Upper lobe of right lung (tissue), 1 donor: ENCODE measurements around the gene SMIM12. TPM values are rescaled to one million over a fixed set of nuclear protein-coding genes. Genes with fewer than 3 reads are reported as not detected.

Experiments
- ATAC-seq: fragments of 200-7000 bp; cut with Tn5 transposase; one replicate; pipeline ENCODE4 v1.9.1; 2020; ENCODE audit warnings: mild to moderate bottlenecking, moderate library complexity
- DNase-seq: peaks from one replicate; pipeline ENCODE4 v3.0.0-alpha.2; 2020
- H3K27ac ChIP-seq: fragments of 200-600 bp; one replicate; pipeline ENCODE4 v1.8.0; 2022
- H3K27me3 ChIP-seq: fragments of 200-600 bp; one replicate; pipeline ENCODE4 v1.8.0; 2022; ENCODE audit warnings: mild to moderate bottlenecking
- H3K36me3 ChIP-seq: fragments of 200-600 bp; one replicate; pipeline ENCODE4 v1.8.0; 2022
- H3K4me1 ChIP-seq: fragments of 200-600 bp; one replicate; pipeline ENCODE4 v1.8.0; 2022
- H3K4me3 ChIP-seq: fragments of 200-600 bp; one replicate; pipeline ENCODE4 v1.8.0; 2022; ENCODE audit warnings: mild to moderate bottlenecking
- H3K9me3 ChIP-seq: fragments of 200-600 bp; one replicate; pipeline ENCODE4 v1.8.0; 2022
- intact Hi-C: fragments of 100-400 bp; cut with DNase I; formaldehyde crosslinking; loops from one replicate; pipeline ENCODE4 v1.11.0; 2022
- total RNA-seq: library from RNA; stranded (reverse); fragmentation: NEBNext Ultra II Directional; extraction: Animal tissue kit (Norgen Biotek cat#: 25700); gene quantifications from one replicate; pipeline ENCODE4 v1.2.1, GENCODE V29; 2021
- TF ChIP-seq, protein P1 (sequence below): fragments of 200-600 bp; IDR thresholded peaks from one replicate; pipeline ENCODE4 v1.8.0; 2022; ENCODE audit warnings: antibody characterized with exemption
- donor health status: DM: no; HTN: yes; CAD: no; lungs with severe emphysema.

SMIM12 gene
- total RNA-seq, 1 donor from 2014 or later, result 38.6 TPM

DNA sequence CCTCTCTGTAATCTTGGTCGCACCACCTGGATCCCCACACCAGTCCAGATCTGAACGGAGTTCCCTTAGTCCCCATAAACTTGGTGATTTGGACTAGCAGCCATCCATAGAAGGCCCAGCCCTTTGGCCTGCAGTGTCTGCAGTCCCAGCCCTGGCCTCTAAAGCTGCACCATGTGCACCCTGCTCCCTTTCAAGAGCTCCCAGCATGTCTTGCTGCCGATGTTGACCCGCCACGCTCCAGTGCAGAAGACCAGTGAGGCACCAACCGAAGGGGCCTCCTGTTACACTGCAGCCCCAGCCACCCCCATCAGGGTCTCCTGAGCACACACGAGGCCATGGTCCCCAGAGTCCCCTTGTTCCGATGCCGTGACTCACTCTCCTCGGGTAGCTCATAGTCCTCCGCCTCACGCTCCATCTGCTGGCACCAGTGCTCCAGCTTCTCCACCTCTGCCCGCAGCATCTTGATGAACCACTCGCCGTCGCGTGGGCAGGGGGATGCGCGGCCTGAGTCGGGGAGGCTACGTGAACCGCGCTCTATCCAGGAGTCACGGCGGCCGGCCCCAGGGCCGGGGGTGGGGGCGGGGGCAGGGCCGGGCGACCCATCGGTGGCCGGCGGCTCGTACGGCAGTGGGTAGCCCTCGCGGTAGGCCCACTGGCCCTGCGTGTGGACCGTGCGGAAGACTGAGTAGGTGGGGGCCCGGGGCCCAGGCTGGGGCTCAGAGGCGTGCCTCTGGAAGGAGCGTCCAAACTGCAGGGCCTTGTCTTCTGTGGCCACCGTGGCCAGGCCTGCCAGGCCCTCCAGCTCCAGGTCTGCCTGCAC, 8.9 kb upstream of the SMIM12 start:
- TF ChIP-seq, protein P1, sequence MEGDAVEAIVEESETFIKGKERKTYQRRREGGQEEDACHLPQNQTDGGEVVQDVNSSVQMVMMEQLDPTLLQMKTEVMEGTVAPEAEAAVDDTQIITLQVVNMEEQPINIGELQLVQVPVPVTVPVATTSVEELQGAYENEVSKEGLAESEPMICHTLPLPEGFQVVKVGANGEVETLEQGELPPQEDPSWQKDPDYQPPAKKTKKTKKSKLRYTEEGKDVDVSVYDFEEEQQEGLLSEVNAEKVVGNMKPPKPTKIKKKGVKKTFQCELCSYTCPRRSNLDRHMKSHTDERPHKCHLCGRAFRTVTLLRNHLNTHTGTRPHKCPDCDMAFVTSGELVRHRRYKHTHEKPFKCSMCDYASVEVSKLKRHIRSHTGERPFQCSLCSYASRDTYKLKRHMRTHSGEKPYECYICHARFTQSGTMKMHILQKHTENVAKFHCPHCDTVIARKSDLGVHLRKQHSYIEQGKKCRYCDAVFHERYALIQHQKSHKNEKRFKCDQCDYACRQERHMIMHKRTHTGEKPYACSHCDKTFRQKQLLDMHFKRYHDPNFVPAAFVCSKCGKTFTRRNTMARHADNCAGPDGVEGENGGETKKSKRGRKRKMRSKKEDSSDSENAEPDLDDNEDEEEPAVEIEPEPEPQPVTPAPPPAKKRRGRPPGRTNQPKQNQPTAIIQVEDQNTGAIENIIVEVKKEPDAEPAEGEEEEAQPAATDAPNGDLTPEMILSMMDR, result no peak
- H3K9me3 ChIP-seq, result no peaks in the 10 kb centered on the region
- DNase-seq, result no peak
- intact Hi-C loops, result no loop called here
- no peaks in the 10 kb centered on the region for H3K27me3 ChIP-seq
- no peak overlapping the region for H3K27ac ChIP-seq
- ATAC-seq, result no peak
- no peaks in the 10 kb centered on the region for H3K36me3 ChIP-seq
- peaks cover 12% of the 10 kb centered on the region for H3K4me1 ChIP-seq
- H3K4me3 ChIP-seq, result no peak overlapping the region

- Histone ChIP-seq H3K4me1 (peaks cover 12% of the 10 kb centered on the region), H3K27ac (no peak overlapping the region), H3K27me3 (no peaks in the 10 kb centered on the region), H3K4me3 (no peak overlapping the region), H3K9me3 (no peaks in the 10 kb centered on the region), H3K36me3 (no peaks in the 10 kb centered on the region)
- no peak for ATAC-seq
- DNase-seq, result no peak
- intact Hi-C loops, result no loop called here
- TF ChIP-seq, protein P1, result no peak
These were observed 7.9 kb upstream of the SMIM12 start for GRCh38 chr1:34867415-34867814.

- Histone ChIP-seq H3K36me3 (no peaks in the 10 kb centered on the region), H3K4me3 (peak overlapping the region; percentile 89), H3K27me3 (no peaks in the 10 kb centered on the region), H3K9me3 (no peaks in the 10 kb centered on the region), H3K4me1 (peaks cover 12% of the 10 kb centered on the region), H3K27ac (peak overlapping the region; percentile 86)
- TF ChIP-seq, protein P1, result no peak
- ATAC-seq (no peak), DNase-seq (no peak)
- intact Hi-C loops, result no loop called here
These were observed 7.2 kb upstream of the SMIM12 start for GRCh38 chr1:34866762-34867109.

GRCh38 chr1:34865981-34866761, 6.6 kb upstream of the SMIM12 start:
- intact Hi-C loops, result no loop called here

GRCh38 chr1:34865573-34865972, 6.0 kb upstream of the SMIM12 start:
- no peaks in the 10 kb centered on the region for H3K36me3 ChIP-seq
- no peaks in the 10 kb centered on the region for H3K9me3 ChIP-seq
- peak overlapping the region; percentile 86 for H3K27ac ChIP-seq
- ATAC-seq (no peak), DNase-seq (peak; percentile 67)
- intact Hi-C loops, result no loop called here
- TF ChIP-seq, protein P1, result no peak
- no peaks in the 10 kb centered on the region for H3K27me3 ChIP-seq
- H3K4me1 ChIP-seq, result peaks cover 12% of the 10 kb centered on the region
- peak overlapping the region; percentile 89 for H3K4me3 ChIP-seq

More at GRCh38 chr1:34865981-34866761, 6.6 kb upstream of the SMIM12 start:
- no peaks in the 10 kb centered on the region for H3K36me3 ChIP-seq
- H3K4me1 ChIP-seq, result peaks cover 12% of the 10 kb centered on the region
- peak; percentile 90 for ATAC-seq
- TF ChIP-seq, protein P1, result peak; percentile 99
- DNase-seq, result peak; percentile 95
- H3K4me3 ChIP-seq, result peak overlapping the region; percentile 89
- no peaks in the 10 kb centered on the region for H3K9me3 ChIP-seq
- no peaks in the 10 kb centered on the region for H3K27me3 ChIP-seq
- H3K27ac ChIP-seq, result peak overlapping the region; percentile 86
